ENCODE results near the gene MAD1L1.

DNA sequence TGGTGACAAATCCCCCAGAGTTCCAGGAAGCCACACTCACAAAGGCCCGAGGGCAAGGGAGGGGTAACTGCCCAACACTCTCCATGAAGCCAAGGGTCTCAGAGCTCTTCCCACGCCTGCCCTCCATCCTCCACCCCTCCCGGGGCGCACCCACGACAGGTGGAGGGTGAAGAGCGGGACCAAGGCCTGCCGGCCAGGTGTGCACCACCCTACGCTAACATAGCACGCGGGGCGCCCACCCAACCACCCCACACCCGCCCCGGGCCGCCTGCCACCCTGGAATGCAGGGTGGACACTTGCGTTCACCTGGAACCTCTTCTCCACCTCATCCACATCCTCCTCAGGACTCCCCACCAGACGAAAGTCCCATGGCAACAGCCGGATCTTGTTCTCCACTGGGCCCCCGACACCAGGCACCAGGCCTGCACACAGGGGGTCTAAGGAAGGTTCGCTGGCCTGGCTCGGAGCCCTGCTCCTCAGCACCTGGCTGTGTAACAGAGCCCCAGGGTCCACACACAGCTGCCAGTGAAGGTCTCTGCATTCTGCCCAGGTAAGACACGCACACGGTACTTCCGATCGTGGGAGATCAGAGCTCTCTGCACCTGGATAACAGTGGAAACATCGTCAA lies 32.7 kb downstream of the MAD1L1 start:
- TF ChIP-seq POLR2A (IDR thresholded peaks at IDR 0.05; ENCODE audit: low read depth, low read length) (no peak), POLR2AphosphoS5 (IDR thresholded peaks at IDR 0.05; ENCODE audit: low read depth, low read length) (no peak), TAF1 (IDR thresholded peaks at IDR 0.05; ENCODE audit: borderline replicate concordance, low read depth, low read length) (no peak)
